ENCODE measurements around the gene EIF2AK3. TPM values are rescaled to one million over a fixed set of nuclear protein-coding genes. Genes with fewer than 3 reads are reported as not detected.

EIF2AK3 gene
- 8.4 and 10.1 TPM in 2 replicates for total RNA-seq

DNA sequence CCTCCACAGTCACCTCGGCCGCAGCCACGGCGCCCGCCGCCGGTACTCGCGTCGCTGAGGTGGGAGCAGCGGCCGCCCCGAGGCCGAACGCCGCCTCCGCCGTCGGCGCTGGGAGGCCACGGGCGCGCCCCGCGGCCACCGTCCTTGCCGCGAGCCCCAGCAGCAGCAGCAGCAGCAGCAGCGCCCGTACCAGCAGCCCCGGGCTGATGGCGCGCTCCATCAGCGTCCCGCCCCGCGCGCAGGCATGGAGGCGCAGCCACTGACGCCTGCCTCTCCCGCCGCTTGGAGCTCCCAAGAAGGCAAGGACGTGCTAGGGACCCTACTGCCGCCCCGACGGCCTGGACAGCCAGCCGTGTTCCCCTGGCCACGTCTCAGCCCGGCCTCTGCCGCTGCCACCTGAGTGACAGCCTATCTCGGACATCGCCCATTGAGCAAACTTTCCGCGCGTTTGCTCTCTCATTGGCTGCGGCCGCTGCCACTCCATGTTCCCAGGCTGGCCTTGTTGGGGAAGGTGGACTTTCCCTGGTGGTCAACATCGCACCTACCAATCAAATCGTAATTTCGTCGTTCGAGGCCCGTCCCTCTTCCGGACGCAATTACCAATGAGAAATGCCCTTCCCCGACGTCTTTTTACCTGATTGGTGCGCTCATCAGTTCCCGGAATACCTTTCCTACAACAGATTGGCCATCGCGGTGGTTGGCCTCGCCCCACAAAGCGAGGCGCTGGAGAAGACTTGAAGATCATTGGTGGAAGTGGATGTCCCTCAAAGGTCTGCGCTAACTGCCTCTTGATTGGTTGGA, at the start of gene EIF2AK3:
TSS of gene EIF2AK3 (minus strand) at position 410 of the 801 bp plus-strand sequence. CDS start at position 220, 190 bp downstream.

Other genes with a start within 250 kb of the EIF2AK3 start
- not detected in 2 replicates for gene FOXI3, start 174.8 kb downstream of the EIF2AK3 start, total RNA-seq
- 2.5 and 3.1 TPM in 2 replicates for gene RPIA, start 64.2 kb upstream of the EIF2AK3 start, total RNA-seq

All from bronchus fibroblast of lung (primary cell).